Neutrophil (primary cell): ENCODE data around the gene SLTM.
"Not testable (repeated sequence)": the region's sequence is repeated elsewhere in the genome, so short reads cannot be mapped to it uniquely, and the experiment has no call there.

Source experiments
- H3K27ac ChIP-seq: fragments of 200-600 bp; sonication (generic); 2 replicates; pipeline ENCODE4 v1.5.1; 2016; ENCODE audit warnings: mild to moderate bottlenecking, moderate library complexity
- H3K27me3 ChIP-seq: fragments of 200-600 bp; sonication (generic); 2 replicates; pipeline ENCODE4 v1.6.0; 2016; ENCODE audit warnings: mild to moderate bottlenecking
- H3K36me3 ChIP-seq: fragments of 200-600 bp; sonication (generic); 2 replicates; pipeline ENCODE4 v1.5.1; 2017
- H3K4me1 ChIP-seq, 2 experiments: fragments of 200-600 bp in 1 of 2; sonication (generic) in 1 of 2; 1 replicate in 1 of 2; 2 replicates in 1 of 2; pipeline versions ENCODE4 v1.5.1 to v1.6.1; 2013 to 2016; ENCODE audit warnings: low read depth in 1 of 2, low read length in 1 of 2, mild to moderate bottlenecking in 1 of 2, moderate library complexity in 1 of 2; ENCODE audit not compliant: control insufficient read depth in 1 of 2, insufficient read depth in 1 of 2
- H3K4me3 ChIP-seq, 2 experiments: fragments of 200-600 bp in 1 of 2; sonication (generic) in 1 of 2; 1 replicate in 1 of 2; 2 replicates in 1 of 2; pipeline ENCODE4 v1.5.1; 2013 to 2016; ENCODE audit warnings: low read depth in 1 of 2, low read length in 1 of 2, mild to moderate bottlenecking in 1 of 2, moderate library complexity in 1 of 2
- H3K9me3 ChIP-seq: fragments of 200-600 bp; sonication (generic); 2 replicates; pipeline ENCODE4 v1.5.1; 2016
- CTCF ChIP-seq: fragments of 200-600 bp; sonication (generic); IDR thresholded peaks from 2 replicates; pipeline ENCODE4 v1.5.1; 2016; ENCODE audit warnings: antibody characterized with exemption

SLTM gene

GRCh38 chr15:58957101-58957973 lies 23.9 kb upstream of the SLTM start:
- no peak overlapping the region for H3K27ac ChIP-seq
- no peaks in the 10 kb centered on the region for H3K27me3 ChIP-seq
- no peaks in the 10 kb centered on the region for H3K4me1 ChIP-seq
- H3K36me3 ChIP-seq = no peaks in the 10 kb centered on the region
- no peak overlapping the region for H3K4me3 ChIP-seq
- TF ChIP-seq CTCF = peak; percentile 61
- H3K9me3 ChIP-seq = no peaks in the 10 kb centered on the region

GRCh38 chr15:58952751-58953150 lies 19.3 kb upstream of the SLTM start:
- no peak overlapping the region for H3K27ac ChIP-seq
- no peaks in the 10 kb centered on the region for H3K36me3 ChIP-seq
- H3K9me3 ChIP-seq = no peaks in the 10 kb centered on the region
- H3K4me3 ChIP-seq = no peak overlapping the region
- H3K27me3 ChIP-seq = no peaks in the 10 kb centered on the region
- no peak for TF ChIP-seq CTCF
- no peaks in the 10 kb centered on the region for H3K4me1 ChIP-seq

GRCh38 chr15:58951388-58952007 lies 18.0 kb upstream of the SLTM start:
- H3K9me3 ChIP-seq = no peaks in the 10 kb centered on the region
- no peaks in the 10 kb centered on the region for H3K36me3 ChIP-seq
- no peak overlapping the region for H3K4me3 ChIP-seq
- H3K27ac ChIP-seq = no peak overlapping the region
- no peaks in the 10 kb centered on the region for H3K4me1 ChIP-seq
- no peak for TF ChIP-seq CTCF
- no peaks in the 10 kb centered on the region for H3K27me3 ChIP-seq

GRCh38 chr15:58947179-58947578 lies 13.7 kb upstream of the SLTM start:
- Histone ChIP-seq H3K27ac (no peak overlapping the region), H3K4me1 (no peaks in the 10 kb centered on the region)
- no peak for TF ChIP-seq CTCF

GRCh38 chr15:58934974-58935373 lies 1.5 kb upstream of the SLTM start:
- H3K27ac ChIP-seq = peak overlapping the region; percentile 97
- H3K36me3 ChIP-seq, H3K9me3 ChIP-seq, H3K4me3 ChIP-seq, H3K27me3 ChIP-seq: not testable (repeated sequence)
- peaks cover 30 to 36% of the 10 kb centered on the region in 2 experiments for H3K4me1 ChIP-seq

More at GRCh38 chr15:58947179-58947578, 13.7 kb upstream of the SLTM start:
- H3K4me3 ChIP-seq = no peak overlapping the region
- no peaks in the 10 kb centered on the region for H3K27me3 ChIP-seq
- H3K9me3 ChIP-seq = no peaks in the 10 kb centered on the region
- H3K36me3 ChIP-seq = no peaks in the 10 kb centered on the region

- Histone ChIP-seq H3K27me3 (no peaks in the 10 kb centered on the region), H3K4me1 (peaks cover 30 to 36% of the 10 kb centered on the region in 2 experiments), H3K36me3 (peaks cover under 1% of the 10 kb centered on the region), H3K9me3 (no peaks in the 10 kb centered on the region), H3K4me3 (peak overlapping the region in 1 of 2 experiments; percentile 97), H3K27ac (peak overlapping the region; percentile 97)
- TF ChIP-seq CTCF = no peak
These were observed 1.0 kb upstream of the SLTM start for GRCh38 chr15:58934521-58934920.
